Kidney capillary endothelial cell (primary cell): ENCODE data around the gene FUT1.
"Not testable (repeated sequence)": the region's sequence is repeated elsewhere in the genome, so short reads cannot be mapped to it uniquely, and the experiment has no call there.

Experiments used
- DNase-seq: peaks from one replicate; pipeline ENCODE4 v3.0.0-alpha.2; 2018; ENCODE audit warnings: low spot score

The FUT1 gene

GRCh38 chr19:48752496-48753365 lies at the start of gene FUT1:
TSS of gene FUT1 (minus strand) at chr19:48752641. CDS start at chr19:48751281, 1,360 bp downstream.
- DNase-seq, result peak; percentile 63

GRCh38 chr19:48799358-48800300 lies 47.2 kb upstream of the FUT1 start:
- DNase-seq, result no peak

- DNase-seq, result no peak
These were observed 46.5 kb upstream of the FUT1 start for GRCh38 chr19:48798937-48799336.

- no peak for DNase-seq
These were observed 44.7 kb upstream of the FUT1 start for GRCh38 chr19:48797103-48797502.

- DNase-seq, result no peak
These were observed 44.0 kb upstream of the FUT1 start for GRCh38 chr19:48796298-48797083.

- DNase-seq, result no peak
These were observed 43.2 kb upstream of the FUT1 start for GRCh38 chr19:48795685-48796070.

- peak; percentile 85 for DNase-seq
These were observed 42.7 kb upstream of the FUT1 start for GRCh38 chr19:48795055-48795684.

- DNase-seq, result no peak
These were observed 41.9 kb upstream of the FUT1 start for GRCh38 chr19:48794291-48794690.

GRCh38 chr19:48793271-48793670 lies 40.8 kb upstream of the FUT1 start:
- no peak for DNase-seq

- DNase-seq, result not testable (repeated sequence)
These were observed 34.9 kb upstream of the FUT1 start for GRCh38 chr19:48787331-48787730.

GRCh38 chr19:48786422-48786821 lies 34.0 kb upstream of the FUT1 start:
- not testable (repeated sequence) for DNase-seq

GRCh38 chr19:48784527-48784926 lies 32.1 kb upstream of the FUT1 start:
- no peak for DNase-seq

GRCh38 chr19:48780631-48781391 lies 28.4 kb upstream of the FUT1 start:
- peak; percentile 75 for DNase-seq

GRCh38 chr19:48779636-48780035 lies 27.2 kb upstream of the FUT1 start:
- no peak for DNase-seq

- no peak for DNase-seq
These were observed 25.3 kb upstream of the FUT1 start for GRCh38 chr19:48777720-48778119.

GRCh38 chr19:48777139-48777538 lies 24.7 kb upstream of the FUT1 start:
- DNase-seq, result no peak

GRCh38 chr19:48772503-48772953 lies 20.1 kb upstream of the FUT1 start:
- DNase-seq, result no peak

- DNase-seq, result no peak
These were observed 18.5 kb upstream of the FUT1 start for GRCh38 chr19:48770734-48771472.

- DNase-seq, result no peak
These were observed 17.8 kb upstream of the FUT1 start for GRCh38 chr19:48770266-48770665.
